Stimulated activated CD8-positive, alpha-beta memory T cell treated with anti-CD3 and anti-CD28 coated beads, Interleukin-7, amount 100 ng/mL, for 24 hours (primary cell): ENCODE data around the gene EEFSEC.

Source experiments
- DNase-seq: peaks from one replicate; pipeline ENCODE4 v3.0.0-alpha.2; 2020; ENCODE audit warnings: low read depth

The EEFSEC gene

DNA sequence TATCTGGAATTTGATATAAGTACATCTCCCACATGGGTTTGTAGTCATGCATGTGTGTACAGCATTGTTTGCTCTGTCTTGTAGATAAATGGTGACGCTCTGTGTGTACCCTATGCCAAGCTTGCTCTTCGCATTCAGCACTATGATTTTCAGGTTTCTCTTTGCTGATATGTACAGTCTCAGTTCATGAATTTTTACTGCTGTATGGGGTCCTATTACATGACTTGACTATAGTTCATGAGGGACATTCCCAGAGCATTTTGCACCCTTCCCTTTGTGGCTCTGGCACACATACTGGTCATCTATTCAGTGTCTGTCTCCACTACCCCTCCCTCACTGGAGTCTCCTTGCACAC is 132.7 kb downstream of the EEFSEC start:
- DNase-seq: no peak

DNA sequence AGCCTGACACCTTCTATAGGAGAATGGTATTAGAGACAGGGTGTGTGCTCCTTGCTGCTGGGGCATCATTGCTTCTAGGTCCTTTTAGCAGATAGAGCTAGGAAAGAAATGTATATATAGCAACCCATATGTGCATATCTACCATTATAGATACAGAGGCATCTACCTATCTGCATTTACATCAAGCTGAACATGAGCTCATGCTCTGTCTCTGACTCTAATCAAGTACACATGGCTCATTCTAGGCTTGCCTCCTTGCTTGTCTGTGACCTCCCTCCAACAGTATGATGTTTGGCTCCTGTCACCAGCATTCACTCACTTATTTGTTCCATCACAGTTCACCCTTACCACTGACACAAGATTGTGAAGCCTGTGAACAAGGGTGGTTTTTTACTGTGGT is 133.4 kb downstream of the EEFSEC start:
- DNase-seq: no peak

GRCh38 chr3:128287216-128287615 is 133.9 kb downstream of the EEFSEC start:
- no peak for DNase-seq

DNA sequence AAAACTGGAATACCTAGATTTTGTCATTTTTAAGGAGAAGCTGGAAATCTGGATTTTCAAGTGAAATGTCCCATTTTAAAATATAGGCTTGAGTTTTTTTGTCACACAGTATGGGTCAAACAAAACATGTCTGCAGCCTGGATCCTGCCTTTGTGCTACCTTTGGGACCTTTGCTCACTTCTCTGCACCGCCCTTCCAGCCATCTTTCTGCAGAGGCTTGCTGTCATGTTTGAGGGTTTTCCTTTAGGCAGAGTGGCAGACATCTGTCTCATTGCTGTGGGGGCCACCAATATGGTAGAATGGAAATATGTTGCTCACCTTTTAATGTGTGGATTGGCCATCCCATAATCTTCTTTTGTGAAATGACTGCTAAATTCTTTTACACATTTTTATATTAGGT is 136.3 kb downstream of the EEFSEC start:
- no peak for DNase-seq

GRCh38 chr3:128290484-128290883 is 137.2 kb downstream of the EEFSEC start:
- no peak for DNase-seq

GRCh38 chr3:128293930-128294329 is 140.6 kb downstream of the EEFSEC start:
- DNase-seq: no peak

- DNase-seq: no peak
These were observed 141.8 kb downstream of the EEFSEC start for GRCh38 chr3:128294999-128295468.

DNA sequence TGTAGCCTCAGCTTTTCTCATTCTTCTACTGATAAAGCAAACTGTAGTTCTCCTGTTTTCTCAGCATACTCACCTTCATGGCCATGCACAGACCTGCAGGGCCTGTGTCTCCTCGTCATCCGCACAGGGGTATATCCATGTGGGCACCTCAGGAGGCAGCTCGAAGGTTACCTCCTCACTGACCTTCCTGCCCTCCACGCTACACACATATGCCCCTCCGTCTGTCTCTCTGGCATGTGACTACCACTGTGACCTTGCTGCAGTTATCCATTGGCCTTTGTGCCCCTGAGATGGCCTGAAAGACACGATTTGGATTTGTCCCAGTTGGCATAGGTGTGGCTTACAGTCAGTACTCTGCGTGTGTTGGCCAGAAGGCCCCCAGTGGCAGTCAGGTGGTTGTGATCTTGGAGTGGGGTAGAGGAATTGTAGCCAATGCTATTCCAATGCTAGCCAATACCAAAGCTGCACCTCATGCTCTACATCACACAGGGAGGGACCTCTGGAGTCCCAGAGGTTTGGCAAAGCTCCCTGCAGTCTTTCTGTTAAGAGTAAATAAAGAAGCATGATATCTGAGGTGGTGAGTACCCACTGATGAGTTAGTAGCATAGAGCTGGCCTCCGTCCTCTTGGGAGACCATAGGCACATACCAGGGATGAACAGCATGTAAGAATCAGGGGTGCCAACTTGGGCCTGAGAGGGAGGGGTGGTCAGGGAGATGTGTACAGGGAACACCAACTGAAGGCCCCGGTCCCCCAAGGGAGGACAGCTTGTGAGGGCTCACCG is 143.4 kb downstream of the EEFSEC start:
- DNase-seq: no peak

DNA sequence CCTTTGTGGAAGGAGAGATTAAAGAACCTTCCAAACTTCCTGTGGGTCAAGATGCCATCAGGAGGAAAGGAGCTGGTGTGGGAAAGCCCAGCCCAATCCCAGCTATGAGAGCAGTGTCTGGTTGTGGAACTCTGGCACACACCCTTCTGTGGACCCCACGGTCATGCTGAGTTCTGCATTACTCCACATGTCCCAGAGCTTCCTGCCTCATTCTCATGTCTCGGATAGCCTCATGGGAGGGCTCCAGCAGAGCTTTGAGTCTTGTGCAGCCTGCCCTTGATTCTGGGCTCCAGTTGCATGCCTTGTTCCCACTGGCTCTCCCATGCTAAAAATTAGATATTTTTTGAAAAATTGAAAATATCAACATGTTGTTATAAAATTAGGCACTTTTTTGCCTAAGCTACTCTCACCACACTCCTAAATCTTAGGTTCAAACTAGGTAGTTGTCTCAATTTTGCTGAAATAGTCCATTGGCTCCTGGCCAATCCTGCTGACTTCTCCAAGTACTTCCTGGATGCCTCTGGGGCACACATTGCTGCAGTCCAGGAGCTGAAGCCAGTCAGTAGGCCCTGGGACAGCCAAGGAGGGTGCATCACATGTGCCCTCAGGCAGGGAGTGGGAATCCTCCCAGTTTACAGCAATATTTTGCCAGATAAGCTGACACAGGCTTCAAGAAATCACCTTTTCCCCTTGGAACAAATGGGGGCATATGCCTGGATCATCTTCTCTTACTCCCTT is 144.3 kb downstream of the EEFSEC start:
- no peak for DNase-seq

GRCh38 chr3:128301186-128302023 is 148.1 kb downstream of the EEFSEC start:
- DNase-seq: no peak

GRCh38 chr3:128306481-128306880 is 153.2 kb downstream of the EEFSEC start:
- DNase-seq: no peak

DNA sequence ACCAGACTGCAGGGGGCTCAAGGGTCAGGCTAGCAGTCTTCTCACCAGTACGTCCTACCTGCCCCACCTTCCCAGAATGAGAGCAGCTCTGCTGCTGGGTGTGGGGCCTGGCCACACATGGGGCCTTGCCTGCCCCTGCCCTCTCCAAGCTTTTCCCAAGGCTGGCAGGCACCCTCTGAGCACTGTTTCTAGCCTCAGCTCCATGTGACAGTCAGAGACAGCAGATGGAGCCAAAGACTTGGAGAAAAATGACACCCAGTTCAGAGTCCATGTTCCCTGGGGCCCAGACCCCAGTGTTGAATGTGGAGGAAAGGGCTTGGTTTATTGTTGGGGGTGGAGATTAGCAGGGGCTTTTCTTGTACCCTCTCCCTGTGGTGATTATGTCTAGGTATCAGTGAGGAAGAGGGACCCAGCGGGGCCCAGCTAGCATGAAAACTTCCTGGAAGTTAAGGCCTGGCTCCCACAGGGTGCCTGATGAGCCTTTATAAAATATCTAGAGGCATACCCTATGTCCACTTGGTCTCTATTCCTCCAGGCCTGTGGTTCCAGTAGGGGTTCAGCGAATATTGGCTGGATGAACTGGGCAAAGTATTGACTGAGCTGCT is 153.8 kb downstream of the EEFSEC start:
- DNase-seq: no peak

DNA sequence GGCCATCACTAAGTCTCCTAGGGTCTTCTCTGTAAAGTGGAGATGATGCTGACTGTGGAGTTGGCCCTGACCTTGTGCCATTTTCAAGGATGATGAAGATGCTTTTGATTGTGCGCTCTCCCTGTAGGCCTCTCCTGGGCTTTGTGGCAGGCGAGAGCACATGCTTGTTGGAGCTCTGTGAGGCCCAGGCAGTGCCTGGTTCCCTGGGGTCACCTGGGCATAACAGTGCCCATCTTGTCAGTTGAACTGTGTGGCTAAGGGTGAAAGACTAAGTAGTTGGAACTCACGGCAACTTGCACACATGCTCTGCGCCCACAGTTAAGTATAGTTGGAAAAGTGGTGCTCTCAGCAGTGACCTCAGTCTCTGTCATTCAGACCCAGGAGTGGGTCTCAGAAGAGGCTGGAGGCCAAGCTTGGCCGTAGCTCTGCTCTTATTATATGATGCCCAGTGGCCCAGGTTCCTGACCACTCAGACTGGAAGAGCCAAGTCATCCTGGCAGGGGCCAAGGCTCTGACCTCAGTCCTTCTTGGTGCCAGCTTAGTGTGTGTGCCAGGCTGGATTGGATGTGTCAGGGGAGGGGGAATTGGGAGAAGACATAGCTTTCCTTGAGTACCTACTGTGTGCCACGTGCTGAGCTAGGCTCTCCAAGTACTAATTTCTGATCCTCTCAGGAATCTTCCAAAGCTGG is 154.6 kb downstream of the EEFSEC start:
- no peak for DNase-seq

- no peak for DNase-seq
These were observed 155.7 kb downstream of the EEFSEC start for GRCh38 chr3:128309026-128309425.

GRCh38 chr3:128310286-128311058 is 157.2 kb downstream of the EEFSEC start:
- no peak for DNase-seq

DNA sequence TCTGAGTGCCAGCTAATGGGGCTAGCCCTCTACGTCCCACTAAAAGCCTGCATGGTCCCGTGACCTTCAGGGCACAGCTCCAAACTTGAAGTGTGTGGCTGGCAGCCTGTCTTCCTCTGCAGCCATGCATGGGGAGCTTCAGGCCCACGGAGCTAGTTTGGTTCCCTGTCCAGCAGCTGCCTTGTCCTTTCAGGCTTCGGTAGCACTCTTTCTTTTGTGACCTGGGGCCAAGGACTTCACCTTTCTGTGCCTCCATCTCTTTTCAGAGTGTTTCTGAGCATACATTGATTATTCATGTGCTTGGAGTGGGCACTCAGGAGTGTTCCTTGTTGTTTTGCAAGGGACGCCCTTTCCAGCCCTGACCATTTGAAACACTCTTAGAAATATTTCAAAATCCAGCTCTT is 158.2 kb downstream of the EEFSEC start:
- no peak for DNase-seq

DNA sequence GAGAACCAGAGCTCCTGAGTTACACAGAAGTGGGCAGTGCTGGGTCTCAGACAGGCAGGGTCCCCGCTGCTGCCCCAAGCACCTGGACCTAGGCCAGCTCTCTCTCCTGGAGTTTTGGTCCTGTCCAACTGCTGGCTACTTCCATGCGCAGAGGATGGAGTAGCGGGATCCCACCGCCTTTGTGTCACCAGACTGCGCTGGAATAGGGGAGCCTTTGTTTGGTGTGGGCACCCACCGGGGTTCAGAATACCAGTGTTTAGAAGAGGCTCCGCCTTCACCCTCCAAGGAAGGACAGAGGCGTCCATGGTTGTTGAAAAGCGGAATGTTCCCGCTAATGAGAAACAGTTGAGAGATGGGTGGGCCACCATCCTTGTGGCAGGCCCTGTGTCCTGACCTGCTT is 159.0 kb downstream of the EEFSEC start:
- no peak for DNase-seq

GRCh38 chr3:128313071-128313725 is 159.9 kb downstream of the EEFSEC start:
- no peak for DNase-seq

- no peak for DNase-seq
These were observed 160.7 kb downstream of the EEFSEC start for GRCh38 chr3:128313935-128314334.

GRCh38 chr3:128315313-128315712 is 162.0 kb downstream of the EEFSEC start:
- no peak for DNase-seq
